PC-9 (cell line): Measurements from ENCODE around the gene ANAPC1. TPM values are rescaled to one million over a fixed set of nuclear protein-coding genes. Genes with fewer than 3 reads are reported as not detected.

Experiments used
- BruUV-seq: library from RNA; stranded (reverse); fragments of 400-500 nt; replicated peaks from 2 replicates; lab custom pipeline; 2021; lab: Mats Ljungman, UMichigan
- CTCF ChIA-PET: fragments of 300-600 bp; sonication (Branson Sonifier 250); formaldehyde crosslinking; loops from one replicate; lab custom pipeline; 2022; ENCODE audit warnings: antibody characterized with exemption; lab: Charles Lee
- POLR2A ChIA-PET: fragments of 300-600 bp; sonication (Branson Sonifier 250); formaldehyde crosslinking; loops from one replicate; lab custom pipeline; 2022; ENCODE audit warnings: antibody characterized with exemption; ENCODE audit not compliant: unreplicated experiment; lab: Charles Lee
- DNase-seq, 2 experiments: peaks; one replicate each; pipeline versions ENCODE4 v3.0.0 to v3.0.0-alpha.2; 2015 to 2022; ENCODE audit warnings: mixed read lengths in 1 of 2
- H2AFZ ChIP-seq: fragments of 200-600 bp; sonication (generic); 2 replicates; pipeline ENCODE4 v1.8.1; 2017; ENCODE audit warnings: antibody characterized with exemption
- H3F3A ChIP-seq: fragments of 200-600 bp; sonication (generic); 2 replicates; pipeline ENCODE4 v1.8.1; 2017; ENCODE audit warnings: antibody characterized with exemption, mild to moderate bottlenecking, low read depth; ENCODE audit not compliant: insufficient read depth
- H3K27ac ChIP-seq: fragments of 200-600 bp; sonication (generic); 2 replicates; pipeline ENCODE4 v1.6.1; 2016; ENCODE audit warnings: mixed run types
- H3K27me3 ChIP-seq: fragments of 200-600 bp; sonication (generic); 2 replicates; pipeline ENCODE4 v1.6.1; 2016; ENCODE audit warnings: low read depth, mixed run types; ENCODE audit not compliant: insufficient read depth
- H3K36me3 ChIP-seq: fragments of 200-600 bp; sonication (generic); 2 replicates; pipeline ENCODE4 v1.6.1; 2016; ENCODE audit warnings: low read depth, mixed run types
- H3K4me1 ChIP-seq: fragments of 200-600 bp; sonication (generic); replicated peaks from 2 replicates; pipeline ENCODE4 v1.6.1; 2016; ENCODE audit warnings: mixed run types; ENCODE audit not compliant: insufficient read depth
- H3K4me2 ChIP-seq: fragments of 200-600 bp; sonication (generic); 2 replicates; pipeline ENCODE4 v1.6.1; 2017; ENCODE audit warnings: mixed run types
- H3K4me3 ChIP-seq: fragments of 200-600 bp; sonication (generic); 2 replicates; pipeline ENCODE4 v1.6.1; 2016; ENCODE audit warnings: mixed run types
- H3K79me2 ChIP-seq: fragments of 200-600 bp; sonication (generic); 2 replicates; pipeline ENCODE4 v1.6.1; 2017; ENCODE audit warnings: low read depth, mixed run types
- H3K9me2 ChIP-seq: fragments of 200-600 bp; sonication (generic); 2 replicates; pipeline ENCODE4 v1.8.1; 2017; ENCODE audit warnings: mild to moderate bottlenecking; ENCODE audit not compliant: insufficient read depth
- H3K9me3 ChIP-seq: fragments of 200-600 bp; sonication (generic); 2 replicates; pipeline ENCODE4 v1.8.1; 2016; ENCODE audit warnings: low read depth; ENCODE audit not compliant: insufficient read depth
- H4K20me1 ChIP-seq: fragments of 200-600 bp; sonication (generic); 2 replicates; pipeline ENCODE4 v1.8.1; 2017; ENCODE audit not compliant: insufficient read depth
- EZH2 ChIP-seq: fragments of 200-600 bp; sonication (generic); IDR thresholded peaks from 2 replicates; pipeline ENCODE4 v1.8.0; 2017; ENCODE audit warnings: antibody characterized with exemption, low read depth
- intact Hi-C: fragments of 100-400 bp; cut with micrococcal nuclease; formaldehyde crosslinking; loops from one replicate; pipeline ENCODE4 v1.10.0; 2022; ENCODE audit not compliant: unreplicated experiment
- total RNA-seq: library from RNA; stranded (reverse); gene quantifications from 2 replicates; pipeline ENCODE4 v1.2.3, GENCODE V29; 2021
- TF ChIP-seq, protein P1 (sequence below): fragments of 200-600 bp; sonication (generic); conservative IDR thresholded peaks from 2 replicates; pipeline ENCODE4 v1.6.1; 2017; ENCODE audit warnings: mixed run types, antibody characterized with exemption, mild to moderate bottlenecking, moderate library complexity

ANAPC1 gene
- total RNA-seq, 1 experiment from 2014 or later, result 59.6 TPM

DNA sequence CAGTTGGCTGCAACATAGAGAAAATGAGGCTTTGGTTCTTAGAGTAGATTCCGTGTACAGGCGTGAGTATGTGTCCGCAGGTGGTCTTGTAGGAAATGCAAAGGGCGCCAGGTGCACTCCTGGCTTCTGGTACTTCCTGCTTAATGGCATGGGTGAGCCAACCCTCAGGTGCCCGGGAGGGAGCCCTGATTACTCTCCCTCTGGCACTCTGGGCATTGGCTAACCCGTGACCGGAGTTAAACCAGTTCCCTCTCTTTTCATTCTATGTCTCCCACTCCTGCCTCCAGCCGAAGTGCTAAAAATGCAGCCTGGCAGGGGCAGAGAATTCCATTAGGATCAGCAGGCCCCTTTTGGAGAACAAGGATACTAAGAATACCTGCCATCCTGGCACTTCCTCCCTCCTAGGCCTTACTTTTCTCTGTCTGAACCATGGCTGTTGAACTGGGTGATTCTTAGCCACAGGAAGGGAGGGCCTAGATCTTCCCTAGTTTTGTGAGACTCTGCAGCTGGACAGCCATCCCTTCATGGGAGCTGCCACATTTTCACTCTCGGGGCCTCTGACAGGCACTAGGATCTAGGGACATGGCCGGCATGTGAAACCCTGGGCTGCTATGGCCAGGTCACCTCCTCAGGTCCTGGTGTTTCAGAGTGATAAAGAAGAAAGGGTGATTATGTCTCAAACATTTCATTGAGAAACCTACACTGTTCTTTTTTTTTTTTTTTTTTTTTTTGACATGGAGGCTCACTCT, 20.9 kb upstream of the ANAPC1 start:
- intact Hi-C loops, result loop anchor here (5.0 kb wide), 1 partner anchor 37 kb away; no protein-coding TSS in a partner anchor
- BruUV-seq, result no TSS peak
- H3K79me2 ChIP-seq, result no peaks in the 10 kb centered on the region

GRCh38 chr2:111903930-111904439, 20.0 kb upstream of the ANAPC1 start:
- ChIA-PET CTCF (no interaction called here), POLR2A (no interaction called here)
- Histone ChIP-seq H3K36me3 (no peaks in the 10 kb centered on the region), H2AFZ (no peak overlapping the region), H3K27ac (no peak overlapping the region), H3K4me2 (no peak overlapping the region), H3K27me3 (no peaks in the 10 kb centered on the region), H3F3A (peaks cover 29% of the 10 kb centered on the region), H3K4me1 (peaks cover 12% of the 10 kb centered on the region), H4K20me1 (no peaks in the 10 kb centered on the region), H3K9me3 (no peaks in the 10 kb centered on the region), H3K9me2 (no peaks in the 10 kb centered on the region), H3K4me3 (no peak overlapping the region), H3K79me2 (no peaks in the 10 kb centered on the region)
- no TSS peak for BruUV-seq
- no peak for DNase-seq
- intact Hi-C loops, result loop anchor here (5.0 kb wide), 1 partner anchor 38 kb away; no protein-coding TSS in a partner anchor
- TF ChIP-seq, protein P1, sequence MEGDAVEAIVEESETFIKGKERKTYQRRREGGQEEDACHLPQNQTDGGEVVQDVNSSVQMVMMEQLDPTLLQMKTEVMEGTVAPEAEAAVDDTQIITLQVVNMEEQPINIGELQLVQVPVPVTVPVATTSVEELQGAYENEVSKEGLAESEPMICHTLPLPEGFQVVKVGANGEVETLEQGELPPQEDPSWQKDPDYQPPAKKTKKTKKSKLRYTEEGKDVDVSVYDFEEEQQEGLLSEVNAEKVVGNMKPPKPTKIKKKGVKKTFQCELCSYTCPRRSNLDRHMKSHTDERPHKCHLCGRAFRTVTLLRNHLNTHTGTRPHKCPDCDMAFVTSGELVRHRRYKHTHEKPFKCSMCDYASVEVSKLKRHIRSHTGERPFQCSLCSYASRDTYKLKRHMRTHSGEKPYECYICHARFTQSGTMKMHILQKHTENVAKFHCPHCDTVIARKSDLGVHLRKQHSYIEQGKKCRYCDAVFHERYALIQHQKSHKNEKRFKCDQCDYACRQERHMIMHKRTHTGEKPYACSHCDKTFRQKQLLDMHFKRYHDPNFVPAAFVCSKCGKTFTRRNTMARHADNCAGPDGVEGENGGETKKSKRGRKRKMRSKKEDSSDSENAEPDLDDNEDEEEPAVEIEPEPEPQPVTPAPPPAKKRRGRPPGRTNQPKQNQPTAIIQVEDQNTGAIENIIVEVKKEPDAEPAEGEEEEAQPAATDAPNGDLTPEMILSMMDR, result no peak
- TF ChIP-seq EZH2, result no peak

More for the DNA sequence above, 20.9 kb upstream of the ANAPC1 start:
- ChIA-PET POLR2A (no interaction called here), CTCF (interaction anchor here (0.6 kb wide), 1 partner anchor 140 kb away, joined by 5 read pairs; no protein-coding TSS in a partner anchor)
- Histone ChIP-seq H2AFZ (no peak overlapping the region), H3K36me3 (no peaks in the 10 kb centered on the region), H3K4me2 (no peak overlapping the region), H3K4me1 (peaks cover 12% of the 10 kb centered on the region), H3K27me3 (no peaks in the 10 kb centered on the region), H3F3A (peaks cover 20% of the 10 kb centered on the region), H3K9me3 (no peaks in the 10 kb centered on the region), H3K4me3 (no peak overlapping the region), H3K9me2 (no peaks in the 10 kb centered on the region), H4K20me1 (no peaks in the 10 kb centered on the region), H3K27ac (no peak overlapping the region)
- no peak for TF ChIP-seq EZH2
- TF ChIP-seq, protein P1, result no peak
- DNase-seq, result no peak

- H4K20me1 ChIP-seq, result no peaks in the 10 kb centered on the region
- DNase-seq, result no peak
- H3K36me3 ChIP-seq, result no peaks in the 10 kb centered on the region
- H3F3A ChIP-seq, result peaks cover 33% of the 10 kb centered on the region
- H3K9me2 ChIP-seq, result no peaks in the 10 kb centered on the region
- H3K27ac ChIP-seq, result no peak overlapping the region
- no peak overlapping the region for H2AFZ ChIP-seq
- intact Hi-C loops, result loop anchor here (5.0 kb wide), 1 partner anchor 39 kb away; no protein-coding TSS in a partner anchor
- no peak overlapping the region for H3K4me2 ChIP-seq
- H3K79me2 ChIP-seq, result no peaks in the 10 kb centered on the region
- TF ChIP-seq, protein P1, result no peak
- TF ChIP-seq EZH2, result no peak
- POLR2A ChIA-PET, result no interaction called here
- CTCF ChIA-PET, result no interaction called here
- H3K9me3 ChIP-seq, result no peaks in the 10 kb centered on the region
- peaks cover 12% of the 10 kb centered on the region for H3K4me1 ChIP-seq
- H3K4me3 ChIP-seq, result no peak overlapping the region
- no peaks in the 10 kb centered on the region for H3K27me3 ChIP-seq
- BruUV-seq, result no TSS peak
These were observed 19.5 kb upstream of the ANAPC1 start for GRCh38 chr2:111903516-111903915.
